Measurements from ENCODE around the gene CFDP1. TPM values are rescaled to one million over a fixed set of nuclear protein-coding genes. Genes with fewer than 3 reads are reported as not detected.

CFDP1 gene
- total RNA-seq, 1 donor from 2014 or later = 49.0 TPM

DNA sequence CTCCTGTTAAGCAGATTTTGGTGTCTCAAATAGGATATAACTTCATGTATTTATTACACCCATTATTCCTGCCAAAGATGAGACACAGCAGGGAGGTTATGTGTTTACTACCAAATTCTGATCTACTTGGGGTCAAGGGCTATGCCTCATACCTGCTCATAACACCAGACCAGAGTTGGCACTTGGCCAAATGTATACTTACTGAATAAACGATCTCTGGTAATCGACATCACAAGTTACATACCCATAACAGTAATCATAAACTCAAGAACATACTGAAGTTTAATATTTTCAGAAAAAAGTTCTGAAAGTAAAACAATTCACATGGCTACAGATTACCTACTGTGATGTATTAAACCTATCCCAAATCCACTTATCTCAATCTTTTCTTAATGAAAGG is 28.3 kb upstream of the CFDP1 start:
- Histone ChIP-seq H3K9me3 (no peaks in the 10 kb centered on the region), H3K4me1 (peaks cover 13% of the 10 kb centered on the region), H3K27ac (no peak overlapping the region), H3K4me3 (no peak overlapping the region), H3K27me3 (no peaks in the 10 kb centered on the region), H3K36me3 (no peaks in the 10 kb centered on the region)
- ATAC-seq (no peak), DNase-seq (no peak)
- TF ChIP-seq, protein P1, sequence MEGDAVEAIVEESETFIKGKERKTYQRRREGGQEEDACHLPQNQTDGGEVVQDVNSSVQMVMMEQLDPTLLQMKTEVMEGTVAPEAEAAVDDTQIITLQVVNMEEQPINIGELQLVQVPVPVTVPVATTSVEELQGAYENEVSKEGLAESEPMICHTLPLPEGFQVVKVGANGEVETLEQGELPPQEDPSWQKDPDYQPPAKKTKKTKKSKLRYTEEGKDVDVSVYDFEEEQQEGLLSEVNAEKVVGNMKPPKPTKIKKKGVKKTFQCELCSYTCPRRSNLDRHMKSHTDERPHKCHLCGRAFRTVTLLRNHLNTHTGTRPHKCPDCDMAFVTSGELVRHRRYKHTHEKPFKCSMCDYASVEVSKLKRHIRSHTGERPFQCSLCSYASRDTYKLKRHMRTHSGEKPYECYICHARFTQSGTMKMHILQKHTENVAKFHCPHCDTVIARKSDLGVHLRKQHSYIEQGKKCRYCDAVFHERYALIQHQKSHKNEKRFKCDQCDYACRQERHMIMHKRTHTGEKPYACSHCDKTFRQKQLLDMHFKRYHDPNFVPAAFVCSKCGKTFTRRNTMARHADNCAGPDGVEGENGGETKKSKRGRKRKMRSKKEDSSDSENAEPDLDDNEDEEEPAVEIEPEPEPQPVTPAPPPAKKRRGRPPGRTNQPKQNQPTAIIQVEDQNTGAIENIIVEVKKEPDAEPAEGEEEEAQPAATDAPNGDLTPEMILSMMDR (IDR thresholded peaks at IDR 0.05) = no peak
- intact Hi-C loops (cut with DNase I) = no loop called here

GRCh38 chr16:75460446-75460845 is 27.1 kb upstream of the CFDP1 start:
- no peak overlapping the region for H3K4me3 ChIP-seq
- H3K27me3 ChIP-seq = no peaks in the 10 kb centered on the region
- no peak for ATAC-seq
- intact Hi-C loops (cut with DNase I) = no loop called here
- H3K36me3 ChIP-seq = no peaks in the 10 kb centered on the region
- no peak overlapping the region for H3K27ac ChIP-seq
- TF ChIP-seq, protein P1 (IDR thresholded peaks at IDR 0.05) = no peak
- H3K9me3 ChIP-seq = no peaks in the 10 kb centered on the region
- H3K4me1 ChIP-seq = peaks cover 13% of the 10 kb centered on the region
- peak; percentile 29 for DNase-seq

GRCh38 chr16:75459691-75460090 is 26.4 kb upstream of the CFDP1 start:
- DNase-seq (peak; percentile 20), ATAC-seq (no peak)
- Histone ChIP-seq H3K36me3 (no peaks in the 10 kb centered on the region), H3K4me1 (peaks cover 13% of the 10 kb centered on the region), H3K27me3 (no peaks in the 10 kb centered on the region), H3K27ac (no peak overlapping the region), H3K9me3 (no peaks in the 10 kb centered on the region), H3K4me3 (no peak overlapping the region)
- TF ChIP-seq, protein P1 (IDR thresholded peaks at IDR 0.05) = no peak
- intact Hi-C loops (cut with DNase I) = no loop called here

DNA sequence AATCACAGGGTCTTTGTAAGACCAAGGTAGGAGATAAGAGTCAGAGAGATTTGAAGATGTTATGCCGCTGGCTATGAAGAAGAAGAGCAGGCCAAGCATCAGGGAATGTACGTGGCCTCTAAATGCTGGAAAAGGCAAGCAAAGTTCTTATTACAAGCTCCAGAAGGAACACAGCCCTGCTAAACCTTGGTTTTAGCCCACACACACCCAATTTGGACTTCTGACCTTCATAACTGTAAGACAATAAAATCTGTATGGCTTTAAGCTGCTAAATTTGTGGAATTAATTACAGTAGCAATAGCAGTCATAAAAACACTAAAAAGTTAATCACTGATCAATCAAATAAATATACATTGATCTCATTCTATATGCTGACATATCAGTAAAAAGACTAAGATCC is 25.1 kb upstream of the CFDP1 start:
- TF ChIP-seq, protein P1 (IDR thresholded peaks at IDR 0.05) = no peak
- DNase-seq = no peak
- intact Hi-C loops (cut with DNase I) = no loop called here
- Histone ChIP-seq H3K9me3 (no peaks in the 10 kb centered on the region), H3K36me3 (no peaks in the 10 kb centered on the region), H3K27me3 (no peaks in the 10 kb centered on the region), H3K27ac (no peak overlapping the region), H3K4me3 (no peak overlapping the region), H3K4me1 (peaks cover 13% of the 10 kb centered on the region)
- no peak for ATAC-seq

- H3K27me3 ChIP-seq = no peaks in the 10 kb centered on the region
- H3K27ac ChIP-seq = no peak overlapping the region
- H3K4me3 ChIP-seq = no peak overlapping the region
- no peaks in the 10 kb centered on the region for H3K36me3 ChIP-seq
- TF ChIP-seq, protein P1 (IDR thresholded peaks at IDR 0.05) = no peak
- H3K9me3 ChIP-seq = no peaks in the 10 kb centered on the region
- no peak for ATAC-seq
- H3K4me1 ChIP-seq = peaks cover 13% of the 10 kb centered on the region
- intact Hi-C loops (cut with DNase I) = no loop called here
- DNase-seq = no peak
Observed at GRCh38 chr16:75458029-75458428, 24.7 kb upstream of the CFDP1 start.

GRCh38 chr16:75457485-75458021 is 24.2 kb upstream of the CFDP1 start:
- TF ChIP-seq, protein P1 (IDR thresholded peaks at IDR 0.05) = no peak
- H3K27me3 ChIP-seq = no peaks in the 10 kb centered on the region
- no peaks in the 10 kb centered on the region for H3K36me3 ChIP-seq
- H3K9me3 ChIP-seq = no peaks in the 10 kb centered on the region
- H3K4me3 ChIP-seq = no peak overlapping the region
- H3K4me1 ChIP-seq = peaks cover 9% of the 10 kb centered on the region
- intact Hi-C loops (cut with DNase I) = no loop called here
- DNase-seq (peak; percentile 19), ATAC-seq (no peak)
- H3K27ac ChIP-seq = no peak overlapping the region
